GM19193 (cell line): Measurements from ENCODE around the gene SHROOM3.

ENCODE experiments used
- POLR2A ChIP-seq: IDR thresholded peaks from 4 replicates; pipeline ENCODE4 v1.6.1; 2011; ENCODE audit not compliant: insufficient read depth, insufficient read length; ENCODE audit errors: extremely low read depth

SHROOM3 gene

DNA sequence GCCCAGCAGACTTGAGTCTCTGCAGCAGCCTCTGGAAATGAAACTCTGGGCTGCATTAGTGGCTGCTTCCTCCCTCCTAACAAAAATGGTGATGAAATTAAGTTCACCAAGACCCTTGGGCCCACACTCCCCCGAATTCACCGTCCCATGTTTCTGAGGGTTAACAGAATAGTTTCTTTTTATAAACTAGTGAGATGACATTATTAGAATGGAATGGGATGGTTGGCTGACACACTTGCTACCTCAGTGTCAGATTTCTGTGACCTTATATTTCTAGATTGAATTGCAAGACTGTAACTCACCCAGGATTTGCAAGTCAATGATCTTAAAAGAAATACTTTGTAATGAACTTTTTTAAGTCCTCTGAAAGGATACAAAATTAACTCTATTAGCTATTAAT, 127.1 kb downstream of the SHROOM3 start:
- no peak for TF ChIP-seq POLR2A

DNA sequence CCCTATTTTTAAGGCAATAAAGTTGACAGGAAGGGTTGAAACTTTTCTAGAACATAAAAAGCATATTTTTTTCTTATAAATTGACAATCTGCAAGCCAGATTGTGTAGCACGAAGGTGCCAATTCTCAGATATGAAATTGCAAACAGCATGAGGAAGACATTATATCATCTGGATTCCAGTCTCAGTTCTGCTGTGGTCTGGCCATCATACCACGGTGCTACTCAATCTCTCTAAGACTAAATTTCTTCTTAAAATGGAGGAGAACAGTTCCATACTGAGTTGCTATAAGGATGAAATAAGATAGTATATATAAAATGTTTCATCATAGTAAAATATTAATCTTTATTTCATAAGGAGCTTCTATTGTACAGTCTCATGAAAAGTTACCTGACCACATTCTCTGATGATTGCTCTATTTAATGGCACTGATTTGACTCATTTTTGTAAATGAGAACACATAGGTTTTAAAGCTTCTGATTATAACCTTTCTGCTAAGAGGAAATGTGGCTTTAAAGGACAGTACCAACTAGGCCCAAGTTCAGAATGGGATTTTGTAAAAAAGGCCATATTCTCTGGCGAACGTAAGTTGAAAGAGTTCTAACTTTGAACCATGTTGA, 127.9 kb downstream of the SHROOM3 start:
- no peak for TF ChIP-seq POLR2A

DNA sequence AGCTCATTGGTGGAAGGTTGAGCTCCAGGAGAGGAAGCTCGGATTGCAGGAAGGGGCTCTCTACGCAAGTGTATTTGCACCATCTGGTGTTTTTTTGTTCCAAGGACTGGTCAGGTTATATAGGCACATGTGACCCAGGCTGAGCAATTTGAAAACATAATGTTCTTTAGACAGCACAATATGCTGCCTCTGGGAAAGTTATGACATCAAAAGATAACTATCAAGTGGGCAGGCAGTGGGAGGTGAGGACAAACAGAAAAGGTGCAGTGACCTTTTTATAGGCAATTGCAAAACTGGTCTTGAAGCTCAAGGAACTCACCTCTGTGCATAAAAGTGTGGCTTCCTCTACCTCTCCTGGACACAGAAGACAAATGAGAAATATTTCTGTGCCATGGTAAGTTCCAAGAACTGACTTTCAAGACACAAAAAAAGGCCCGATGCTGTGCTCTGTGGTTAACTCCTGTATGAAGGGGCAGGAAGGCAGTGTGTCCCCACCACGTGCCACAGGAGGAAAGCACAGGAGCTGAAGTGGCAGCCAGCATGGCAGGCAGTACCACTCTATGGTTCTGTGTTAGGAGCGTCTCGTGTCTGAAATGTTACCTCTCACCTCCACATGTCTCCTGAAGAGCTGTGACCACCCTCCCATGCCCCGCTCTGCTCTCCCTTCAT, 128.6 kb downstream of the SHROOM3 start:
- TF ChIP-seq POLR2A, result no peak

DNA sequence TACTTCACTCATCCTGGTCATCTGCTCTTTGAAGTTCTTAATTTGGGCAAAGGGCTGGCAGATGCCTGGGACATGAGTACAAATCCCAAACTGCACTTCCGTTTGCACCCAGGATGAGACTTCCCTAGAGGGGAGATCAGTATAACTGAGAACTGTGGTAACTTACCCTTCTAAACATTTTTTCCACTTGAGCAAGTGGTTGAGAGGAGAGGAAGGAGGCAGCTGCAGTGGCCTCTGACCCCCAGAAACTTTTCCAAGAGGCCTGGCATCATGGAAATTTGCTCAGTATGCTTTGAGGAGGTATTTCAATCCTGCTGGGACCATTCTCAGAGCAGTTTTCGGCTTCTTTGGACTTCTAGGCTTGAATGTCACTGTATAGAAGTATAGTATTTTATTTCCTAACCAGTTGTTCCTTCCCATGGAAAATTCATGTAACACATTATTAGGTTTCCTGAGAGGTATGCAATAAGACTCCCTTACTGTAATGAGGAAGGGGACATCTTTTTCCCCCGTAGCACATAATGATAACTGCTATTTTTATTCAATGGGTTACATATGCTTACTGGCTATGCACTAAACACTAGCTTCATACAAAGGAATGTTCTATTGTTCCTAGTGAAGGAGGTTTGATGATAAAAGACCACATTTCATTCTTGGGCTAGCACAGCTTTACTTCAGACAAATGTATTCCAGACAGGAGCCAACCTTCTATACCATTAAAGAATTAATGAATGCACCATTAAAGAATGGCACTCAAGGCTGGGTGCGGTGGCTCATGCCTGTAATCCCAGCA, 129.3 kb downstream of the SHROOM3 start:
- TF ChIP-seq POLR2A, result no peak

DNA sequence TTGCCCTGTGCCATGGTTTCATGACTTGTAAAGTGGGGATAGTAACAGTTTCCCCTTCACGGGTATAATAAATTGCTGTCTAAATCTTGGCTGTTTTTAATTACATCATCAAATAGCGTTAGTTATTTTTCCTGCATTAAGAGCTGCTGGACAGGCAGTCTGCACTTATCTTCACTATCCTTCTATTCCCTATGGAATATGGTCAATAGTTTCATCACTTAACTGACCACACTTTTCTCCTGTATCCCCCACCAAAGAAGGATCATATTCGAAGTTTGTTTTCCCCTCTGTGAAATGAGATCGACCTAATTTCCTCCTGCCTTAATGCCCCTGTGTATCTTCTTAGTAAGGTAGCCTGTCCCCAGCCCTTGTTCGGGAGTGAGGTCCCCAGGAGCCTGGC, 133.2 kb downstream of the SHROOM3 start:
- no peak for TF ChIP-seq POLR2A

DNA sequence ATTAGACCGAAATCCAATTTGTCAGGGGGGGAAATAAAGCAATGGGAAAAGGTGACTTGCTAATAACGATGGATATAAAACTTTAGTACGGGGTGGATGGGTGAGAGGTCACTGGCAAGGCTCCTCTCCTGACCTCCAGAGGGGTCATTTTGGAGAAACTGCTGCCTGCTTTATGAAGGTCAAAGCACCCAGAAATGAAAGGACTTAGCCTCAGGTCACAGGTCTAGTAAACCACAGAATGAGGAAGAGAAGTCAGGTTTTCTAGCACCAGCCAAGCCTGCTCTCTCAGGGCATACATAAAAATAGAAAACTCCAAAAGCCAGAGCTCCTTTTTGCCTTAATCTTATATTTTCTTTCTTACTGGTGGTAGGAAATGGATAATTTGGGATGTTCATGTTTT, 134.2 kb downstream of the SHROOM3 start:
- TF ChIP-seq POLR2A, result no peak

DNA sequence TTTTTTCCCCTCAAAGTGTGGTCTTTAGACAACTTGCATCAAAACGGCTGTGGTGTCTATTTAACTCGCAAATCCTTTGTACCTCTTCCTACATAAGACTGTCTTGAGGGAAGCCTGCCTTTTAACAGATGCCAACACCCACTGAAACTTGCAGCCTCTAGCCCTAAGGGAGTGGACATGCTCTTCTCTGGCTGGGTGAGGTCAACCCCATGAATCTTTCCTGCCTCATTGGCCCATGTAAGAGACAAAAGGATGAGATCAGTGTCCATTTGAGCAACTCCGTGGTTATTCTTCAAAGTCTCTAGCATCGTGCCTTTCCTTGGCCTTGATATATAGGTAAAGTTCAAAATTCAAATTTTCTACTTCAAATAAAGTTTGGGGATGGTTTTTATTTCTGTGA, 134.7 kb downstream of the SHROOM3 start:
- TF ChIP-seq POLR2A, result no peak

DNA sequence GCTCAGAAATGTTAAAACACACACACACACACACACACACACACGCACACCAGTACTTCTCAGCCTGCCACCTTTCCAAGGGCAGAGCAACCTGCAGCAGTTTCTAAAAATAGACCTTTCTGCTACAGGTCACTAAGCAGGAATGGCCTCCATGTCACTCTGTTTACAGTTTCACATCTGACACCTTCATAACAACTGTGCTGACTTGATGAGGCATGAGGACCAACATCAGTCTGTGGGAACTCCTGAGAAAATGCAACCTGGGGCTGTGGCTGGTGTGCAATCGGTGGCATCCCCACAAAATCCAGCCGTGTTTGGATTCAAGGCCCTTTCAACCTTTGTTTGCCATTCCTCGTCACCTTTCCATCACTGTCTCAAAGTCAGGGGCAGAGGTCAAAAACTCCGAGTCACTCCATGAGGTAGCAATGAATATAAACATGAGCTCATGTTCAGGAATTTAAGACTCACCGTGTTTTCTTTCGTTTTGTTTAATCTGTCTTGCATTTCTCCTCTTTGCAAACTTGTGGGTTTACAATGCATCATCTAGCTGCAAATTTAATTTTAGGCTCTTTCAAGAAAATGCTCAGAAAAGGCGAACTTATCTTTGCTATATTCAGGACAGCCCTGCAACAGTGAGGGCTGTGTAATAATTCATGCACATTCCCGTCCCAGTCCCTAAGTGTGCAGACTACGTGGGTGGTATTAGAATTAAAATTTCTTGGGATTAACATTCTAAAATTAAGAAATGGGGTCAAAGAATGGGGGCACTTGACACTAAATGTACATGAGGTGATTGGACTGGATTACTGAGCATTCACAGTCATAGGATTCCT, 135.3 kb downstream of the SHROOM3 start:
- TF ChIP-seq POLR2A, result no peak

DNA sequence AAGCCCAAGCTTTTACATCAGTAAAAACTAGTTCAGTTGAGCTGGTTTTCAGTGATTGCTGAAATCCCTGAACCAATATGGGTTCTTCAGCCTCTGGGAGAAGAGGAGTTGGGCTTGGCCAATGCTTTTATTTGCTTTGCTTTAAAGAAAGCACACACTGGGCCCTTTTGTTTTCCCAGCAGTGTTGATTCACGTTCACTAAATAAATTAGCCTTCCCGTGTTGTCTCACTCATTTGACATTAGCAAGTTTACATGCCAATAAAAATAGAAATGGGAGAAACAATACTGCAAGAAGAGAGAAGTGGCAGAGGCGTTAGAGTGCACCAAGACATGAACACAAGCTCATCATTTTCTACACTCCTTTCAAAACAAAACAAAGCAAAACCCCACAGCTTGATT, 136.2 kb downstream of the SHROOM3 start:
- TF ChIP-seq POLR2A, result no peak

DNA sequence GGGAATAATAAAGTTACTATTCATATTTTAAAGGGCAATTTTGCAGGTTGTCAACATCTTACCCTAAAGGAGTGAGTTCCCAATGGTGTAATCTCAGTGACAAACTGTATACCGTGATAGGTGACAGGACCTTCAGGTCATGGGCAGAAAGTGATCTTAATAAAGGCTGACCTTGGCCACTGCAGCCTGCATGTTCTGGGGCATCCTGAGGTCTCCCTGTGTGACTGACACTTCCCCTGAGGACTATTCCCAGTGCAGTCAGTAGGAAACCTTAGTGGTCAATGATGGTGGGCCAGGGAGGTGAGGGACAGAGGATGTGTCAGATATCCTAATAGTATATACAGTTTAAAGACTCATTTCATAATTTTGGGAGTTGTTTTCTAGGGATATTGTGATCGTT, 137.2 kb downstream of the SHROOM3 start:
- no peak for TF ChIP-seq POLR2A

DNA sequence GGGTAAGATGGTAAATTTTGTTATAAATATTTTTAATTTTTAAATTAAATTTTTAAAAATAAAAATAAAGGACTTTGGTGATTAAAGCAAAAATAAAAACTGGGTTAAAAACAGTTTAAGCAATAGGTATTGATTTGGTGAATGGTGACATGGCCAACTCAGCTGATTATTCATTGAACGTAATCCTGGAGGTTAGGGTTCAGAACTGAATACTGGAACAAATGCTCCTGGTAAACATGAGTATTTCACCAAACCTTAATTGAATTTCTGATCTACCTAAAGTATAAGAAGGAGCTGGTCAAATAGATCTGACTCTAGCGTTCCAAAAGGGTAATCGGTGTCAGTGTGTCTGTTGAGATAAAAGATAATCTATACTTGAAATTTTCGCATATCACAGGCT, 141.8 kb downstream of the SHROOM3 start:
- no peak for TF ChIP-seq POLR2A

DNA sequence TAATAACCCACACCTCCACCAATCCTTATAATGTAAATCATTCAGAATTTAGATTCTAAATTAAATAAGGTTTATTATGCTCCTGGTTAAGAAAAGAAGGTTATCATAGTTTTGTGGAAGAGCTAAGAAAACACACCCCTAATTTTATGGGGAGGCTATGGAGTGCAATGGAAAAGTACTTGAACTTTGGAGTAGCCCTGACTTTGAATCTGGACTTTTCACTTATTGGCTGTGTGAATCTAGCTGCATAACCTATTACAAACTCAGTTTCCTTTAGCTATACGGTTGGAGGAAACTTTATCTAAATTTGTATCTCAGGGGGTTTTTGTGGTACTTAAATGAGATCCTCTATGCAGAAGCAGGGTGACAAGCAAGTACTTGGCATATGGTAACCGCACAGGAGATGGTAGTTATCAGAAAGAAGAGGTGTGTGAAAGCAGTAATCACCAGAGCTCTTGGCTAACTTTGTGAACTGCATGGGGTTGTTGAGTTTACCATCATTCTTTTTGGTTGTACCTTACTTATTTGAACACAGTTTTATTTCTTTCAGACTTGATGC, 143.1 kb downstream of the SHROOM3 start:
- TF ChIP-seq POLR2A, result no peak

DNA sequence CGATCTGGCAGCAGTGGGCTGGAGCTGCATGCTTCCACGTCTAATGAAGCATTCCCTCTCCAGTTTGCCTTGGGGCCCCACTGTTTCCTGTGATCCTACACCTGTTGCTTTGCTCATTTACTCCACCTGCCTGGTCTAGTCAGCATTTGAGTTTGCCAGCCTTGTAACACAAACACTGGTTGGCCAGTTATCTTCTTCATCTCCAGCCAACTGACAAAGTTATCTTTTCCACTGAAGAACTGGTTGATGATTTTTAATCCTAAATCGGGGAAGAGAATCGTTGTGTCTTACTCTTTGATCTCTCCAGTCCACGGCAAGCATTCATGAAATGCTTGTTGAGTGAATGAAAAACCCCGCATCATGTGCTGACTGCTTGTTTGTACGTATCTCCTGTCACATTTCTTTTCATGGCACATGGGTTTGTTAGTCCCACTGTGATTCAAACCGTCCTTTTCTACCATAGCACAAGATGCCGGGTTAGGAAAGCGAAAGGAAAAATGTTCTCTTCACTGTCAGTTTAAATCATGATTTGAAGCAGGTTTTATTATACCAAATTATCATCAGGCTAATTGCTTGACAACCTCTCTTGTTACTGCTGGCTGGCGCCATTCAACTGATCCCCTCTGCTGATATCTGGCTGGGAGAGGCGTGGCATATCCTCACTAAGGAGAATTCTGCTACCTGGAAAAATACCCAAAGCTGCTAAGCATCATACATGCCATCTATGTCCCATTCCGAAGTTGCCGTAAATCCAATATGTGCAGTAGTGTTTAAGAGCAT, 144.8 kb downstream of the SHROOM3 start:
- TF ChIP-seq POLR2A, result no peak
